Thymus (tissue), 11 donors: ENCODE results near the gene ADCYAP1R1. TPM values are rescaled to one million over a fixed set of nuclear protein-coding genes. Genes with fewer than 3 reads are reported as not detected.

Source experiments
- DNase-seq, 9 donors: peaks; one replicate each; pipeline ENCODE4 v3.0.0-alpha.2; 2013; ENCODE audit warnings: low spot score in 9 of 9, low read depth in 6 of 9, missing footprints in 1 of 9
- H3K27ac ChIP-seq, 2 donors: one replicate each; pipeline ENCODE4 v1.5.1; 2013; ENCODE audit warnings: control low read depth in 1 of 2, low read depth in 1 of 2, low read length in 1 of 2, mild to moderate bottlenecking in 1 of 2, moderate library complexity in 1 of 2
- H3K27me3 ChIP-seq, 2 donors: one replicate each; pipeline ENCODE4 v1.5.1; 2013; ENCODE audit warnings: low read length in 1 of 2; ENCODE audit not compliant: control insufficient read depth in 2 of 2, insufficient read depth in 1 of 2
- H3K36me3 ChIP-seq, 2 donors: one replicate each; pipeline ENCODE4 v1.5.1; 2013; ENCODE audit warnings: low read length in 1 of 2, mild to moderate bottlenecking in 1 of 2, moderate library complexity in 1 of 2; ENCODE audit not compliant: control insufficient read depth in 2 of 2, insufficient read depth in 2 of 2
- H3K4me1 ChIP-seq, 2 donors: one replicate each; pipeline ENCODE4 v1.5.1; 2013; ENCODE audit warnings: low read length in 2 of 2; ENCODE audit not compliant: control insufficient read depth in 2 of 2, insufficient read depth in 2 of 2
- H3K4me3 ChIP-seq, 2 donors: one replicate each; pipeline ENCODE4 v1.5.1; 2013; ENCODE audit warnings: low read length in 2 of 2, control low read depth in 1 of 2, mild to moderate bottlenecking in 1 of 2
- H3K9me3 ChIP-seq, 2 donors: one replicate each; pipeline ENCODE4 v1.5.1; 2013; ENCODE audit warnings: low read length in 1 of 2, mild to moderate bottlenecking in 1 of 2; ENCODE audit not compliant: control insufficient read depth in 2 of 2, insufficient read depth in 1 of 2
- WGBS: extraction: QIAGEN DNeasy Blood & Tissue Kit; methylation state at CpG from one replicate; pipeline ENCODE4 v1.1.7; 2013; 5-methylcytosine and 5-hydroxymethylcytosine counted together
- polyA plus RNA-seq: library from polyadenylated mRNA; stranded (reverse); fragments of 200-250 nt; gene quantifications from one replicate; pipeline ENCODE4 v1.2.3, GENCODE V29; 2013
- total RNA-seq: library from RNA; stranded (reverse); fragments of 120-200 nt; gene quantifications from one replicate; pipeline ENCODE4 v1.2.4, GENCODE V29; 2013
- donor health status: healthy.

Gene ADCYAP1R1
- total and polyA plus RNA-seq, 2 donors: 0.21 to 0.61 TPM

- Histone ChIP-seq H3K27me3 (no peaks in the 10 kb centered on the region), H3K36me3 (no peaks in the 10 kb centered on the region), H3K9me3 (no peaks in the 10 kb centered on the region), H3K27ac (no peak overlapping the region), H3K4me3 (no peak overlapping the region), H3K4me1 (no peaks in the 10 kb centered on the region)
- DNase-seq: no peak
- WGBS: 60% methylated on average over 1 of the region's 1 CpG
Measured at GRCh38 chr7:31113660-31114059, 61.6 kb downstream of the ADCYAP1R1 start.

- H3K36me3 ChIP-seq: no peaks in the 10 kb centered on the region
- no peaks in the 10 kb centered on the region for H3K9me3 ChIP-seq
- H3K4me1 ChIP-seq: no peaks in the 10 kb centered on the region
- DNase-seq: peak in 1 of 9 donors; percentile 18
- 93% methylated on average over 1 of the region's 1 CpG for WGBS
- no peaks in the 10 kb centered on the region for H3K27me3 ChIP-seq
- no peak overlapping the region for H3K4me3 ChIP-seq
- H3K27ac ChIP-seq: no peak overlapping the region
Measured at GRCh38 chr7:31114593-31115343, 62.7 kb downstream of the ADCYAP1R1 start.

DNA sequence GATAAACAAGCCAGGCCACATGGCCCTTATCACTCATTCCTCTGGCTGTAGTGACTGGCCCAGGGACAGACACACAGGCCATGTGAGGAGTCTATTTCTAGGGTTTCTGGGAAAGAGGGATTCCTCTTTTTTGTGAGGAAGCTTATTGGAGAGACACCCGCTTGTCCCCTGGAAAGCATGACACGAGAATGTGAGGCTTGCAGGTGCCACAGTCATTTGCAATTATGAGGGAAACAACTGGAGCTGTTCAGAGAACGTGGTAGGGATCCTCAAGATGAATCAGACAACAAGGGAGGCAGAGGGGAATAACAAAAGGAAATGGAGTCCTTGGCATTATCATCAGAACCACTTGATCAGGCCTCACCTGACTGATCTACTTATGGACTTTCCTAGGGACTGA, 64.5 kb downstream of the ADCYAP1R1 start:
- H3K27me3 ChIP-seq: no peaks in the 10 kb centered on the region
- WGBS: 56% methylated on average over 3 of the region's 3 CpGs
- no peaks in the 10 kb centered on the region for H3K4me1 ChIP-seq
- no peak overlapping the region for H3K27ac ChIP-seq
- no peaks in the 10 kb centered on the region for H3K36me3 ChIP-seq
- no peak overlapping the region for H3K4me3 ChIP-seq
- no peak for DNase-seq
- H3K9me3 ChIP-seq: no peaks in the 10 kb centered on the region

DNA sequence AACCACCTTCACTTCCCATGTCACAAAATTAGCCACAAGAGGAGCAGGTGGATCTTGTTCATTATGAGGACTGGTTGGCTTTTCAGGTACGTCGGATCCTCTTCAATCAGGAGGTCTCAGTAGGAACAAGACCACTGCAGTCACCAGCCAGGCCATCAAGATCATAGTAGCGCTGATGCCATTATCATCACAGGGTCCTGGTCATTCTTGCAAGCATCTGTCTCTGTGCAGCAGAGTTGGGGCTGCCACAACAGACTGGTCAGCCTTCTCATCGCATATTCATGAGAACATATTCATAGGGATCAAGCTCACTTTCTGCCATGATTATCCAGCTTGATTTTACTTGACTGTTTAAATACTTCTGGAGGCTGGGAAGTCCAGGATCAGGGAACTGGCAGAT, 67.1 kb downstream of the ADCYAP1R1 start:
- no peak for DNase-seq
- Histone ChIP-seq H3K27me3 (peaks cover 0 to 2% of the 10 kb centered on the region in 2 donors), H3K36me3 (no peaks in the 10 kb centered on the region), H3K9me3 (no peaks in the 10 kb centered on the region), H3K4me3 (no peak overlapping the region), H3K4me1 (no peaks in the 10 kb centered on the region), H3K27ac (no peak overlapping the region)
- 80% methylated on average over 4 of the region's 4 CpGs for WGBS

GRCh38 chr7:31120800-31121513, 68.8 kb downstream of the ADCYAP1R1 start:
- H3K36me3 ChIP-seq: no peaks in the 10 kb centered on the region
- no peaks in the 10 kb centered on the region for H3K4me1 ChIP-seq
- no peak overlapping the region for H3K27ac ChIP-seq
- WGBS: 89% methylated on average over 3 of the region's 3 CpGs
- no peaks in the 10 kb centered on the region for H3K9me3 ChIP-seq
- DNase-seq: no peak
- H3K4me3 ChIP-seq: no peak overlapping the region
- H3K27me3 ChIP-seq: peaks cover 0 to 2% of the 10 kb centered on the region in 2 donors

DNA sequence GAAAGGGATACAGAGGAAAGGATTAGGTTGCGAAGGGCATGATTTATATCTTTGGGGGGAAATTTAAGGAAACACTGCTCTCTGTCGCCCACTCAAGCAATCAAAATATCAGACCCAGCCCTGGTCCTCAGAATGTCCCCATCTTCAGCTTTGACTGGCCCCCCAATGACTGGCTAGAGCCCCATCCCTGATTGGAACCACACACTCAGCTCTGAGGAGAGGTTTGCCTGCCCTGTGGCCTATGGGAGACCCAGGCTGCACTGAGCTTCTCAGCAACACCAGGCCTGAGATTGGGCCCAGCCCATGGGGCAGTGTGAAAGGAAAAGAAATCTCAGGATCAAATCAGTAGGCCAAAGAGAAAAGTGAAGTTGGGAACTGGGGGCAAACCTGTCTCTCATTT, 69.5 kb downstream of the ADCYAP1R1 start:
- 100% methylated on average over 2 of the region's 2 CpGs for WGBS
- Histone ChIP-seq H3K9me3 (no peaks in the 10 kb centered on the region), H3K4me3 (no peak overlapping the region), H3K36me3 (no peaks in the 10 kb centered on the region), H3K4me1 (no peaks in the 10 kb centered on the region), H3K27me3 (peaks cover 0 to 2% of the 10 kb centered on the region in 2 donors), H3K27ac (no peak overlapping the region)
- no peak for DNase-seq

DNA sequence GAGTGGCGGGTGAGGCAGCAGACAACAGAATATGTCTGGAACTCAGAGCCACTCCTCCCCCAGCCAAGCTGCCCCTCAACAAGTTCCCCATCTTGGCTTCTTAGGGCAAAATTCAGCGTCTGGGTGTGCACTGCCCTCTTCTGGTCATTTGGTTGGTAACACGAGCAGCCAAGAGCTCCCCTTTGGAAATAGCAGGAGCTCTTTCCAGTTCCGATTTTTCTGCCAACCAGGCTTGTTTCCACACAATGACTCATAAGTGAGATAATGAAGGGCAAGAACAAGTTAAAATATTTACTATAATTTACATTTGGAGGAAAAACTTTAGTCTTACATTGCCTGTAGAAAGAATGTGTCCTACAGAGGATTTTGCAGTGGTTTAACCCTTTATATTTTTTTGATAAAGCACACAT, 70.5 kb downstream of the ADCYAP1R1 start:
- Histone ChIP-seq H3K27me3 (peaks cover 0 to 2% of the 10 kb centered on the region in 2 donors), H3K9me3 (no peaks in the 10 kb centered on the region), H3K4me3 (no peak overlapping the region), H3K27ac (no peak overlapping the region), H3K4me1 (no peaks in the 10 kb centered on the region), H3K36me3 (no peaks in the 10 kb centered on the region)
- 5% methylated on average over 4 of the region's 4 CpGs for WGBS
- DNase-seq: peak in 8 of 9 donors; percentile 8 to 68 (median 30)

- no peaks in the 10 kb centered on the region for H3K4me1 ChIP-seq
- no peaks in the 10 kb centered on the region for H3K36me3 ChIP-seq
- WGBS: 88% methylated on average over 6 of the region's 6 CpGs
- no peak for DNase-seq
- H3K4me3 ChIP-seq: no peak overlapping the region
- peaks cover 0 to 2% of the 10 kb centered on the region in 2 donors for H3K27me3 ChIP-seq
- no peak overlapping the region for H3K27ac ChIP-seq
- H3K9me3 ChIP-seq: no peaks in the 10 kb centered on the region
Measured at GRCh38 chr7:31123321-31123720, 71.2 kb downstream of the ADCYAP1R1 start.

- H3K4me1 ChIP-seq: no peaks in the 10 kb centered on the region
- no peaks in the 10 kb centered on the region for H3K36me3 ChIP-seq
- H3K27ac ChIP-seq: no peak overlapping the region
- no peak overlapping the region for H3K4me3 ChIP-seq
- H3K9me3 ChIP-seq: no peaks in the 10 kb centered on the region
- 96% methylated on average over 2 of the region's 2 CpGs for WGBS
- H3K27me3 ChIP-seq: peaks cover 0 to 2% of the 10 kb centered on the region in 2 donors
- DNase-seq: no peak
Measured at GRCh38 chr7:31123726-31124125, 71.6 kb downstream of the ADCYAP1R1 start.
